ENCODE measurements around the gene SKI.

GRCh38 chr1:2316451-2316961 is 88.4 kb downstream of the SKI start:
- TF ChIP-seq CTCF (conservative IDR thresholded peaks at IDR 0.05; ENCODE audit: low read depth, low read length) (no peak), EZH2 (IDR thresholded peaks at IDR 0.05; ENCODE audit: low read length, unreplicated experiment) (no peak), EZH2phosphoT487 (IDR thresholded peaks at IDR 0.05; ENCODE audit: borderline replicate concordance, low read length) (no peak)
